Mucosa of descending colon (tissue), 3 donors: ENCODE results near the gene ZFP2. TPM values are rescaled to one million over a fixed set of nuclear protein-coding genes. Genes with fewer than 3 reads are reported as not detected.
A peak's percentile ranks its signal among the peaks of the same experiment; 100 is the strongest.
"Not testable (repeated sequence)": the region's sequence is repeated elsewhere in the genome, so short reads cannot be mapped to it uniquely, and the experiment has no call there.

ENCODE experiments used
- ATAC-seq: fragments of 200-7000 bp; cut with Tn5 transposase; one replicate; pipeline ENCODE4 v1.9.1; 2020; ENCODE audit warnings: mild to moderate bottlenecking, moderate library complexity
- DNase-seq, 3 donors: peaks; one replicate each; pipeline ENCODE4 v3.0.0-alpha.2; 2020
- H3K36me3 ChIP-seq: fragments of 200-600 bp; one replicate; pipeline ENCODE4 v1.8.0; 2021; ENCODE audit warnings: low read depth, mild to moderate bottlenecking
- H3K4me1 ChIP-seq: fragments of 200-600 bp; one replicate; pipeline ENCODE4 v1.8.0; 2021; ENCODE audit warnings: low read depth, mild to moderate bottlenecking
- H3K4me3 ChIP-seq: fragments of 200-600 bp; one replicate; pipeline ENCODE4 v1.8.0; 2021; ENCODE audit warnings: mild to moderate bottlenecking
- H3K9me3 ChIP-seq: fragments of 200-600 bp; one replicate; pipeline ENCODE4 v1.8.0; 2021; ENCODE audit warnings: mild to moderate bottlenecking
- intact Hi-C, 2 donors: fragments of 100-400 bp; cut with DNase I in 1 of 2; cut with micrococcal nuclease in 1 of 2; formaldehyde crosslinking; loops; one replicate each; pipeline versions ENCODE4 v1.11.0 to v1.11.1; 2022; cut with DNase I, micrococcal nuclease
- long read RNA-seq, 2 donors: library from polyadenylated mRNA; unstranded; transcript quantifications; one replicate each; pipeline ENCODE4 v2.0.0, GENCODE V29; 2019 to 2021
- total RNA-seq, 3 donors: library from RNA; stranded (reverse); fragmentation: NEBNext Ultra II Directional in 2 of 3; extraction: Animal tissue kit (Norgen Biotek cat#: 25700) in 2 of 3; gene quantifications; one replicate each; pipeline versions ENCODE4 v1.2.1 to v1.2.4, GENCODE V29; 2021 to 2023
- TF ChIP-seq, protein P1 (sequence below): fragments of 200-600 bp; IDR thresholded peaks from one replicate; pipeline ENCODE4 v1.8.0; 2022; ENCODE audit warnings: antibody characterized with exemption, mild to moderate bottlenecking
- donor health status: DM: no; HTN: no; CAD: no; lungs with moderate emphysema.
- donor health status: DM: no; HTN: no; CAD: no.
- donor health status: DM: no; HTN: yes; CAD: no.

The ZFP2 gene
- 1 to 10 TPM in 2 of 3 donors, under 1 TPM in 1; 0.93 to 3.2 (median 1.1) TPM for total RNA-seq
- long read RNA-seq, donor 1, partial matches to known transcripts = 0 of 3 reads
- long read RNA-seq, donor 1, other reads (novel, unspliced or antisense) = 1 of 3 reads
- long read RNA-seq, donor 2, partial matches to known transcripts = 0 of 2 reads
- long read RNA-seq, donor 2, other reads (novel, unspliced or antisense) = 1 of 2 reads

GRCh38 chr5:178895615-178896571 is at the start of gene ZFP2:
Gene ZFP2, plus strand, starts transcription at chr5:178895913. Its CDS starts 35,401 bp downstream, at chr5:178931314.
- Histone ChIP-seq H3K4me3 (peak within 1 kb of the TSS; percentile 48), H3K4me1 (no peaks in the 10 kb centered on the region), H3K9me3 (no peaks in the 10 kb centered on the region), H3K36me3 (no peaks in the 10 kb centered on the region)
- TF ChIP-seq, protein P1, sequence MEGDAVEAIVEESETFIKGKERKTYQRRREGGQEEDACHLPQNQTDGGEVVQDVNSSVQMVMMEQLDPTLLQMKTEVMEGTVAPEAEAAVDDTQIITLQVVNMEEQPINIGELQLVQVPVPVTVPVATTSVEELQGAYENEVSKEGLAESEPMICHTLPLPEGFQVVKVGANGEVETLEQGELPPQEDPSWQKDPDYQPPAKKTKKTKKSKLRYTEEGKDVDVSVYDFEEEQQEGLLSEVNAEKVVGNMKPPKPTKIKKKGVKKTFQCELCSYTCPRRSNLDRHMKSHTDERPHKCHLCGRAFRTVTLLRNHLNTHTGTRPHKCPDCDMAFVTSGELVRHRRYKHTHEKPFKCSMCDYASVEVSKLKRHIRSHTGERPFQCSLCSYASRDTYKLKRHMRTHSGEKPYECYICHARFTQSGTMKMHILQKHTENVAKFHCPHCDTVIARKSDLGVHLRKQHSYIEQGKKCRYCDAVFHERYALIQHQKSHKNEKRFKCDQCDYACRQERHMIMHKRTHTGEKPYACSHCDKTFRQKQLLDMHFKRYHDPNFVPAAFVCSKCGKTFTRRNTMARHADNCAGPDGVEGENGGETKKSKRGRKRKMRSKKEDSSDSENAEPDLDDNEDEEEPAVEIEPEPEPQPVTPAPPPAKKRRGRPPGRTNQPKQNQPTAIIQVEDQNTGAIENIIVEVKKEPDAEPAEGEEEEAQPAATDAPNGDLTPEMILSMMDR = no peak
- DNase-seq (peak; percentile 72 to 79 (median 72)), ATAC-seq (peak; percentile 99)
- intact Hi-C loops = no loop called here

DNA sequence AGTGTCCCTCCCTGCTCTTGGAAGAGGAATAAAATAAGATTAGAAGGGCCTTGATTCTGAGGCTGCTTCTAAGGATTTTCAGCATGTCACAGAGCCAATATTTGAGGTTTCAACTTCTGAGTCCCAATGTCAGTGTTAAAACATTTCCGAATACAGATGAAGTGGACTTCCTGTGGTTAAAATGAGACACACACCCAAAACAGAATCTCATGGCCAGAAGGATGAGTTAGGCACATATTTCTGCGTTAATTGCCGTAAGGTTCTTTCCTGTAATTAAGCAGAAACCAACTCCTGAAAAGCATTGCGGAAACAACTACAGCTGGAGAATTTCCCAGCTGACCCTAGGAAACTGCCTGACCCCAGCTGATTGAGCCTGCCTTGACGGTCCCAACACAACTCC is 46.4 kb upstream of the ZFP2 start:
- ATAC-seq (no peak), DNase-seq (no peak)
- no peaks in the 10 kb centered on the region for H3K9me3 ChIP-seq
- H3K4me1 ChIP-seq = no peaks in the 10 kb centered on the region
- no peaks in the 10 kb centered on the region for H3K36me3 ChIP-seq
- intact Hi-C loops = no loop called here
- TF ChIP-seq, protein P1 = no peak
- no peak overlapping the region for H3K4me3 ChIP-seq

- Histone ChIP-seq H3K36me3 (no peaks in the 10 kb centered on the region), H3K4me1 (no peaks in the 10 kb centered on the region), H3K4me3 (no peak overlapping the region), H3K9me3 (no peaks in the 10 kb centered on the region)
- DNase-seq = no peak
- TF ChIP-seq, protein P1 = no peak
- intact Hi-C loops = loop anchor here in 1 of 2 donors (10.0 kb wide), 1 partner anchor 117 kb away; the partner anchor contains the start of gene ZNF354A
- ATAC-seq = no peak
These were observed 43.8 kb upstream of the ZFP2 start for GRCh38 chr5:178851951-178852350.

DNA sequence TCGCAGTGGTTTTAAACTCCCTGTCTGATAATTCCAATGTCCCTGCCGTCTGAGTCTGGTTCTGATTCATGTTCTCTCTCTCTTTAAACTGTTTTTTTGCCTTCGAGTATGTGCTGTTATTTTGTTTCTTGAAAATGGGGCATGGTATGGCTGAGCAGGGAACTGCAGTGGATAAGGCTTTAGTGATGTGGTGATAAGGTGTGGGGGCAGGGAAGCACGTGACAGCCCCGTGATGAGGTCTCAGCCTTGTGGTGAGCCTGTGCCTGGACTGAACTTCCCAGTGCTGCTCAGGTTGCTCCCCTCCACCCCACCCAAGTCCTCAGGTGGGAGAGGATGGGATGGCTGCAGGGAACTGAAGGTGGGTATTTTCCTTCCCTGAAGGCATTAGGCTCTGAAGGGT is 41.4 kb upstream of the ZFP2 start:
- Histone ChIP-seq H3K9me3 (no peaks in the 10 kb centered on the region), H3K4me3 (no peak overlapping the region), H3K36me3 (no peaks in the 10 kb centered on the region), H3K4me1 (no peaks in the 10 kb centered on the region)
- DNase-seq (no peak), ATAC-seq (no peak)
- TF ChIP-seq, protein P1 = no peak
- intact Hi-C loops = loop anchor here in 1 of 2 donors (10.0 kb wide), 1 partner anchor 119 kb away; the partner anchor contains the start of gene ZNF354A

DNA sequence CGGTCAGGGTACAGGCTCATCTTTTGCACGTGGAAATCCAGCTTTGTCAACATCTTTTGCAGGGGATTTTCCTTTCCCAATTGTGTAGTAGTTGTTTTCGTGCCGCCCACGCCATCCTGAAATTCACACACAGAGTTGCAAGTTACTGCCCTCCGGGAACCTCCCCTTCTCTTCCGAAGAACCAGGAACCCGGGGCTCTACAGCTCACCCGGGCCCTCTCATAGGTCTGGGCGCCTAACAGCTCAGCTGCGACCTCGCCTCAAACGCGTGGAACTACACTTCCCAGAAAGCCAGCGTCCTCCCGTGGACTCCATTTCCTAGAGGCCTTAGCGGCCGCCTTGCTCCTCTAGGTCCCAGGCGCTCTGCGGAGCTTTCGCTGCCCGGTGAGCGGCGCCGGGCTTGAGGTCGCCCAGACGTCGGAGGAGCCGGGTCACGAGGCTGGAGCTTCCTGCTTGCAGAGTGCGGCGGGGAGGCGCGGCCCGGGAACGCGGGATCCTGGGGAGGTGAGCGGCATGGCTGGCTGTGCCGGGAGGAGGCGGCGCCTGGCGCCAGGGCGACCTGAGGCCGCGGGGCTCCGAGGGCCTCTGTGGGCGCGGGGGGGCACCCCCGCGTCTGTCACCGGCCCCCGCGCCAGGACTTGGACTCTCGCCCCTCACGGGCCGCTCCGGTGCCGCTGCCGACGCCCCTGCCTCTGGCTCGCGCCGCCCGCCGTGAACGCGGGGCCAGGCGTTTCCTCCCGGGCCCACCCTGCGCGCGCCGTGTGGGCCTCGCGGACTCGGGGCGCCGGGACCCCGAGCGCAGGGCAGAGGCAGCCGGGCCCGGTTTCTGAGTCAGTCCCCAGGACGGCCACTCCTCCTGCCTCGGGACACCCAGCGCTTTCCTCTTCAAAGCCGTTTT is 35.8 kb upstream of the ZFP2 start, which contains the start of gene ZNF354B:
Gene ZNF354B (plus strand): TSS at position 329 of the 897 bp plus-strand sequence. CDS start 1,095 bp downstream, outside the sequence.
- ATAC-seq (peak; percentile 98), DNase-seq (peak; percentile 91 to 92 (median 91))
- intact Hi-C loops = loop anchor here in 1 of 2 donors (10.0 kb wide), 1 partner anchor 125 kb away; the partner anchor contains the start of gene ZNF354A
- H3K36me3 ChIP-seq = no peaks in the 10 kb centered on the region
- no peaks in the 10 kb centered on the region for H3K4me1 ChIP-seq
- H3K9me3 ChIP-seq = no peaks in the 10 kb centered on the region
- peak within 1 kb of the TSS; percentile 90 for H3K4me3 ChIP-seq
- TF ChIP-seq, protein P1 = no peak

DNA sequence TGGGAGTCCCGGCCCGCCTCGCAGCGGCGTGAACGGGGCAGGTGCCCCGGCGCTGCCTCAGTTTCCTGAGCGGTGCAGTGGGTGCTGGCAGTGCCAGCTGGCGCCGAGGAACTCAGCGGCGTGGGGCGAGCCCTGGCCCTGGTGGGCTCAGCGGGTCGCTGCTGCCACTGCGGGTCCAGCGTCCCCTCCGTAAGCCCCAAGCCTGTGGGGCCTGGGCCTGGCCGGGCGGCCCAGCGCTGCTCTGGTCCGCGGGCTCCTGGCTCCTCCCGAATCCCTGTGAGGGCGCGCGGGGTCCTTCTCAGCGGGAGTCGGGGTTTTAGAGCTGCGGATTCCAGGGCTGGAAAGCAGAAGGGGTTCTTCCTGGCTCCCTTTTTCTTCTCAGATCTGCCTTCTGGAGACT is 35.1 kb upstream of the ZFP2 start:
- intact Hi-C loops, H3K36me3 ChIP-seq, H3K9me3 ChIP-seq, DNase-seq, H3K4me1 ChIP-seq: not testable (repeated sequence)
- peak; percentile 17 for ATAC-seq
- H3K4me3 ChIP-seq = peak overlapping the region; percentile 90
